Suprapubic skin (tissue), 3 donors: ENCODE data around the gene IL22RA2.

ENCODE experiments used
- POLR2AphosphoS5 ChIP-seq, 3 donors: sonication (generic); formaldehyde crosslinking; IDR thresholded peaks; one replicate each; pipeline ENCODE4 v1.6.1; 2017; ENCODE audit warnings: antibody characterized with exemption in 3 of 3
- TF ChIP-seq, protein P1 (sequence below), 2 donors: fragments of 200-600 bp in 1 of 2; fragments of 450-650 bp in 1 of 2; sonication (generic) in 1 of 2; IDR thresholded peaks; one replicate each; pipeline ENCODE4 v1.5.1; 2016 to 2019; ENCODE audit warnings: antibody characterized with exemption in 2 of 2, mild to moderate bottlenecking in 1 of 2, moderate library complexity in 1 of 2

DNA sequence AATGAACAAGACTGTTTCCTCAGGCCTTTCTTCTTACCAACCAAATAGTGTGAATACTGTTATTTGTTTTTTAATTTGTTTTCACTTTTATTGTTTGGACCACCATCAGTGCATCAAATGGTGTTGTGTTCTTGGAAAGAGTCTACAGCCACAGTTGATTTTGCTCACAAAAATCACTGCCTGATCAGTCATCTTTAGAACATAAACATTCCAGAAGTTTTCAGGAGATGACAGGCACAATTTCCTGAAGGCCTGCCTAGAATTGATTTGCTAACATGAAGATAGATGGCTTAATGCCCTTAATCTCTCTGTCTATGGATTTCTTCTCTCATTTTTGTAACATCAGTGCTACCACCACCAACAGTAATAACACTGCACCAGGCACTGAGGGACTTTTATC, 13.5 kb downstream of the IL22RA2 start:
- TF ChIP-seq, protein P1, sequence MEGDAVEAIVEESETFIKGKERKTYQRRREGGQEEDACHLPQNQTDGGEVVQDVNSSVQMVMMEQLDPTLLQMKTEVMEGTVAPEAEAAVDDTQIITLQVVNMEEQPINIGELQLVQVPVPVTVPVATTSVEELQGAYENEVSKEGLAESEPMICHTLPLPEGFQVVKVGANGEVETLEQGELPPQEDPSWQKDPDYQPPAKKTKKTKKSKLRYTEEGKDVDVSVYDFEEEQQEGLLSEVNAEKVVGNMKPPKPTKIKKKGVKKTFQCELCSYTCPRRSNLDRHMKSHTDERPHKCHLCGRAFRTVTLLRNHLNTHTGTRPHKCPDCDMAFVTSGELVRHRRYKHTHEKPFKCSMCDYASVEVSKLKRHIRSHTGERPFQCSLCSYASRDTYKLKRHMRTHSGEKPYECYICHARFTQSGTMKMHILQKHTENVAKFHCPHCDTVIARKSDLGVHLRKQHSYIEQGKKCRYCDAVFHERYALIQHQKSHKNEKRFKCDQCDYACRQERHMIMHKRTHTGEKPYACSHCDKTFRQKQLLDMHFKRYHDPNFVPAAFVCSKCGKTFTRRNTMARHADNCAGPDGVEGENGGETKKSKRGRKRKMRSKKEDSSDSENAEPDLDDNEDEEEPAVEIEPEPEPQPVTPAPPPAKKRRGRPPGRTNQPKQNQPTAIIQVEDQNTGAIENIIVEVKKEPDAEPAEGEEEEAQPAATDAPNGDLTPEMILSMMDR (IDR thresholded peaks at IDR 0.05) = no peak
- no peak for TF ChIP-seq POLR2AphosphoS5 (IDR thresholded peaks at IDR 0.05)
